Smooth muscle cell (in vitro differentiated cells): ENCODE results near the gene UBXN11. TPM values are rescaled to one million over a fixed set of nuclear protein-coding genes. Genes with fewer than 3 reads are reported as not detected.

ENCODE experiments used
- DNase-seq: peaks from one replicate; lab custom pipeline; 2025; ENCODE audit not compliant: unreplicated experiment; lab: John Stamatoyannopoulos, UW
- H2AFZ ChIP-seq: fragments of 200-600 bp; sonication (generic); 2 replicates; pipeline ENCODE4 v1.6.0; 2016; ENCODE audit warnings: antibody characterized with exemption, low read depth, mild to moderate bottlenecking
- H3F3A ChIP-seq: fragments of 200-600 bp; sonication (generic); 2 replicates; pipeline ENCODE4 v1.6.0; 2017; ENCODE audit warnings: antibody characterized with exemption, low read depth
- H3K27ac ChIP-seq: fragments of 200-600 bp; sonication (generic); 2 replicates; pipeline ENCODE4 v1.5.1; 2016; ENCODE audit warnings: low read depth, mild to moderate bottlenecking
- H3K27me3 ChIP-seq: fragments of 200-600 bp; sonication (generic); 2 replicates; pipeline ENCODE4 v1.6.1; 2016; ENCODE audit warnings: low read depth, mild to moderate bottlenecking
- H3K36me3 ChIP-seq: fragments of 200-600 bp; sonication (generic); 2 replicates; pipeline ENCODE4 v1.5.1; 2016; ENCODE audit warnings: low read depth
- H3K4me1 ChIP-seq: fragments of 200-600 bp; sonication (generic); 2 replicates; pipeline ENCODE4 v1.5.1; 2016; ENCODE audit warnings: low read depth
- H3K4me2 ChIP-seq: fragments of 200-600 bp; sonication (generic); 2 replicates; pipeline ENCODE4 v1.6.0; 2016; ENCODE audit warnings: mild to moderate bottlenecking
- H3K4me3 ChIP-seq: fragments of 200-600 bp; sonication (generic); 2 replicates; pipeline ENCODE4 v1.5.1; 2016; ENCODE audit warnings: mild to moderate bottlenecking
- H3K79me2 ChIP-seq: fragments of 200-600 bp; sonication (generic); 2 replicates; pipeline ENCODE4 v1.6.0; 2016; ENCODE audit warnings: low read depth, mild to moderate bottlenecking
- H3K9ac ChIP-seq: fragments of 200-600 bp; sonication (generic); 2 replicates; pipeline ENCODE4 v1.6.0; 2016; ENCODE audit warnings: low read depth
- H3K9me3 ChIP-seq: fragments of 200-600 bp; sonication (generic); replicated peaks from 2 replicates; pipeline ENCODE4 v1.5.1; 2016; ENCODE audit warnings: low read depth
- H4K20me1 ChIP-seq: fragments of 200-600 bp; sonication (generic); 2 replicates; pipeline ENCODE4 v1.6.0; 2016; ENCODE audit warnings: low read depth
- CTCF ChIP-seq: fragments of 200-600 bp; sonication (generic); IDR thresholded peaks from 2 replicates; pipeline ENCODE4 v1.5.1; 2017; ENCODE audit warnings: borderline replicate concordance, mild to moderate bottlenecking, antibody characterized with exemption; ENCODE audit not compliant: insufficient read depth, poor library complexity, severe bottlenecking
- WGBS: methylation state at CpG from one replicate; pipeline ENCODE4 v1.1.7; 2016; ENCODE audit warnings: low lambda C conversion rate; 5-methylcytosine and 5-hydroxymethylcytosine counted together
- polyA plus RNA-seq: library from polyadenylated mRNA; unstranded; fragments of >200 nt; fragmentation: Nextera tagmentation; extraction: Ambion mirVana; gene quantifications from 2 replicates; pipeline ENCODE4 v1.2.1, GENCODE V29; 2016
- total RNA-seq: library from RNA; depleted of rRNA; stranded (reverse); fragments of >200 nt; gene quantifications from 2 replicates; pipeline ENCODE4 v1.2.3, GENCODE V29; 2014

UBXN11 gene
- total and polyA plus RNA-seq, 2 experiments from 2014 or later: 3.3 to 17.7 TPM

- H3F3A ChIP-seq: peaks cover 53% of the 10 kb centered on the region
- H3K4me1 ChIP-seq: peaks cover 57% of the 10 kb centered on the region
- H3K4me3 ChIP-seq: peak overlapping the region; percentile 67
- peak overlapping the region; percentile 96 for H3K27ac ChIP-seq
- H4K20me1 ChIP-seq: peaks cover 34% of the 10 kb centered on the region
- peak overlapping the region; percentile 94 for H3K4me2 ChIP-seq
- TF ChIP-seq CTCF: no peak
- H3K9ac ChIP-seq: peak overlapping the region; percentile 89
- H3K9me3 ChIP-seq: no peaks in the 10 kb centered on the region
- no peak for DNase-seq
- H3K79me2 ChIP-seq: no peaks in the 10 kb centered on the region
- H3K27me3 ChIP-seq: no peaks in the 10 kb centered on the region
- no peaks in the 10 kb centered on the region for H3K36me3 ChIP-seq
- H2AFZ ChIP-seq: no peak overlapping the region
- WGBS: 50% methylated on average over 9 of the region's 9 CpGs
Measured at GRCh38 chr1:26278724-26279455, 27.5 kb downstream of the UBXN11 start.

GRCh38 chr1:26278303-26278702 lies 28.1 kb downstream of the UBXN11 start:
- Histone ChIP-seq H3F3A (peaks cover 49% of the 10 kb centered on the region), H4K20me1 (peaks cover 28% of the 10 kb centered on the region), H3K9me3 (no peaks in the 10 kb centered on the region), H2AFZ (no peak overlapping the region), H3K36me3 (no peaks in the 10 kb centered on the region), H3K27ac (peak overlapping the region; percentile 96), H3K27me3 (no peaks in the 10 kb centered on the region), H3K9ac (peak overlapping the region; percentile 89), H3K4me3 (no peak overlapping the region), H3K4me2 (peak overlapping the region; percentile 94), H3K79me2 (no peaks in the 10 kb centered on the region), H3K4me1 (peaks cover 57% of the 10 kb centered on the region)
- 27% methylated on average over 4 of the region's 4 CpGs for WGBS
- no peak for TF ChIP-seq CTCF
- peak; percentile 56 for DNase-seq

- WGBS: 10% methylated on average over 1 of the region's 1 CpG
- Histone ChIP-seq H3K36me3 (no peaks in the 10 kb centered on the region), H3K27ac (peak overlapping the region; percentile 96), H3K4me1 (peaks cover 54% of the 10 kb centered on the region), H2AFZ (no peak overlapping the region), H4K20me1 (peaks cover 22% of the 10 kb centered on the region), H3K9me3 (no peaks in the 10 kb centered on the region), H3F3A (peaks cover 44% of the 10 kb centered on the region), H3K4me2 (peak overlapping the region; percentile 94), H3K4me3 (no peak overlapping the region), H3K9ac (peak overlapping the region; percentile 25), H3K79me2 (no peaks in the 10 kb centered on the region), H3K27me3 (no peaks in the 10 kb centered on the region)
- no peak for DNase-seq
- no peak for TF ChIP-seq CTCF
Measured at GRCh38 chr1:26277719-26278118, 28.7 kb downstream of the UBXN11 start.

GRCh38 chr1:26277261-26277661 lies 29.2 kb downstream of the UBXN11 start:
- Histone ChIP-seq H3K4me3 (no peak overlapping the region), H3K79me2 (no peaks in the 10 kb centered on the region), H3K9ac (peak overlapping the region; percentile 25), H3K27me3 (no peaks in the 10 kb centered on the region), H4K20me1 (peaks cover 18% of the 10 kb centered on the region), H3K27ac (peak overlapping the region; percentile 96), H3K9me3 (no peaks in the 10 kb centered on the region), H2AFZ (no peak overlapping the region), H3K4me2 (peak overlapping the region; percentile 94), H3F3A (peaks cover 43% of the 10 kb centered on the region), H3K36me3 (no peaks in the 10 kb centered on the region), H3K4me1 (peaks cover 49% of the 10 kb centered on the region)
- no peak for TF ChIP-seq CTCF
- 60% methylated on average over 3 of the region's 3 CpGs for WGBS
- no peak for DNase-seq
